Endothelial cell (in vitro differentiated cells): ENCODE results near the gene VIPR1. TPM values are rescaled to one million over a fixed set of nuclear protein-coding genes. Genes with fewer than 3 reads are reported as not detected.

Source experiments
- DNase-seq: peaks from one replicate; pipeline ENCODE4 v3.0.0; 2021; ENCODE audit warnings: low spot score
- H3K27ac Mint-ChIP-seq: one replicate; pipeline ENCODE4 v1.8.0; 2021; ENCODE audit warnings: mixed read lengths, inconsistent platforms; ENCODE audit not compliant: unreplicated experiment
- H3K27me3 Mint-ChIP-seq: one replicate; pipeline ENCODE4 v1.8.0; 2021; ENCODE audit warnings: mild to moderate bottlenecking, moderate library complexity, mixed read lengths, inconsistent platforms; ENCODE audit not compliant: unreplicated experiment
- H3K36me3 Mint-ChIP-seq: one replicate; pipeline ENCODE4 v1.8.0; 2021; ENCODE audit warnings: mild to moderate bottlenecking, low read depth, mixed read lengths, inconsistent platforms; ENCODE audit not compliant: unreplicated experiment
- H3K4me1 Mint-ChIP-seq: one replicate; pipeline ENCODE4 v1.8.0; 2021; ENCODE audit warnings: mild to moderate bottlenecking, mixed read lengths, inconsistent platforms; ENCODE audit not compliant: unreplicated experiment
- H3K4me3 Mint-ChIP-seq: one replicate; pipeline ENCODE4 v1.8.0; 2021; ENCODE audit warnings: mild to moderate bottlenecking, mixed read lengths, inconsistent platforms; ENCODE audit not compliant: unreplicated experiment
- H3K9me3 Mint-ChIP-seq: one replicate; pipeline ENCODE4 v1.8.0; 2021; ENCODE audit warnings: mixed read lengths, inconsistent platforms; ENCODE audit not compliant: unreplicated experiment
- total RNA-seq: library from RNA; stranded (reverse); fragmentation: NEBNext Ultra II Directional; extraction: Animal tissue kit (Norgen Biotek cat#: 25700); gene quantifications from one replicate; pipeline ENCODE4 v1.2.1, GENCODE V29; 2021; ENCODE audit not compliant: unreplicated experiment
- TF ChIP-seq, protein P1 (sequence below): fragments of 200-600 bp; sonication (generic); IDR thresholded peaks from one replicate; pipeline ENCODE4 v1.5.0; 2021; ENCODE audit warnings: antibody characterized with exemption; ENCODE audit not compliant: unreplicated experiment

VIPR1 gene
- total RNA-seq, 1 donor from 2014 or later, result 5.4 TPM

DNA sequence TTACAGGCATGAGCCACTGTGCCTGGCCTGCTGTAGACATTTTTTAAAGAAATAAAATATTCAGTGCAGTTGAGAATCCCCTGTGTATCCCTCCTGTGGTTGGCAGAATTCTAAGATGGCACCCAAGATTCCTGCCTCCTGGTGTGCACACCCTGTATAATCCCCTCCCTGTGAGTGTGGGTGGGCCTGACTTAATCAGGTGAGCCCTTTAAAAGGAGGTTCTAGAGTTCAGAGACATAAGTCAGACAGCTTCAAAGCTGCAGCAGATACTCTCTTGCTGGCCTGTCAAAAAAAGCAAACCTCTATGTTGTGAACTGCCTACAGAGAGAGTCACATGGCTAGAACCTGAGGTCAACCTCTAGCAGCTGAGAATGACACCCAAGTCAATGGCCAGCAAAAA is 7.0 kb upstream of the VIPR1 start:
- H3K27ac Mint-ChIP-seq, result no peak overlapping the region
- DNase-seq, result no peak
- TF ChIP-seq, protein P1, sequence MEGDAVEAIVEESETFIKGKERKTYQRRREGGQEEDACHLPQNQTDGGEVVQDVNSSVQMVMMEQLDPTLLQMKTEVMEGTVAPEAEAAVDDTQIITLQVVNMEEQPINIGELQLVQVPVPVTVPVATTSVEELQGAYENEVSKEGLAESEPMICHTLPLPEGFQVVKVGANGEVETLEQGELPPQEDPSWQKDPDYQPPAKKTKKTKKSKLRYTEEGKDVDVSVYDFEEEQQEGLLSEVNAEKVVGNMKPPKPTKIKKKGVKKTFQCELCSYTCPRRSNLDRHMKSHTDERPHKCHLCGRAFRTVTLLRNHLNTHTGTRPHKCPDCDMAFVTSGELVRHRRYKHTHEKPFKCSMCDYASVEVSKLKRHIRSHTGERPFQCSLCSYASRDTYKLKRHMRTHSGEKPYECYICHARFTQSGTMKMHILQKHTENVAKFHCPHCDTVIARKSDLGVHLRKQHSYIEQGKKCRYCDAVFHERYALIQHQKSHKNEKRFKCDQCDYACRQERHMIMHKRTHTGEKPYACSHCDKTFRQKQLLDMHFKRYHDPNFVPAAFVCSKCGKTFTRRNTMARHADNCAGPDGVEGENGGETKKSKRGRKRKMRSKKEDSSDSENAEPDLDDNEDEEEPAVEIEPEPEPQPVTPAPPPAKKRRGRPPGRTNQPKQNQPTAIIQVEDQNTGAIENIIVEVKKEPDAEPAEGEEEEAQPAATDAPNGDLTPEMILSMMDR, result no peak
- H3K27me3 Mint-ChIP-seq, result peaks cover 12% of the 10 kb centered on the region
- H3K4me3 Mint-ChIP-seq, result no peak overlapping the region
- peaks cover 18% of the 10 kb centered on the region for H3K4me1 Mint-ChIP-seq
- no peaks in the 10 kb centered on the region for H3K9me3 Mint-ChIP-seq
- no peaks in the 10 kb centered on the region for H3K36me3 Mint-ChIP-seq

DNA sequence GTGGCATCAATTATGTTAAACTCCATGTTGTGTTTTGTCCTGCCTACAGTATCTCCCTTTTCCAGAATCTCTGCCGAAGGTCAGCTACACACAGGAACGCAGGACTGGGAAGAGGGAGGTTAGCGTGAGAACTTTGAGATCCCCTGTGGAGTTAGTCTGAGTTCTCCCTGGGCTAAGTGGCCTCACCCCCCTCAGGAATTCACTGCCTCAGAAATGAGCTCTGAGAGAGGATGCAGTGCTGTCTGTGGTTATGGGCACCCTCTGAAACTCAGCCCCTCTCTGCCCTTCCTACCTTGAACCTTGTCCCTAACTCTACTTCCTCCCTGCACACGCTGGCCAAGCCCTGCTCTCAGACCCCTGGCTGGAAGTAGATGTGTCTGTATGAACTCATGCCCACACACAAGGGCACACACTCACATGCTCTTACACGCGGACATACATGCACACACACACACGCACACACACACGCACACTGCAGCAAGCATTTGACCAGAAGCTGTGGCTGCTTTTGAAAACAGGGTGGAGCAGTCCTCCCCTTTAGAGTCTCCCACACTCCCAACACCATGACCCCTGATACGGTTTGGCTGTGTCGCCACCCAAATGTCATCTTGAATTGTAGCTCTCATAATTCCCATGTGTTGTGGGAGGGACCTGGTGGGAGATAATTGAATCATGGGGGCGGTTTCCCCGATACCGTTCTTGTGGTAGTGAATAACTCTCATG is 5.3 kb upstream of the VIPR1 start:
- no peak for DNase-seq

DNA sequence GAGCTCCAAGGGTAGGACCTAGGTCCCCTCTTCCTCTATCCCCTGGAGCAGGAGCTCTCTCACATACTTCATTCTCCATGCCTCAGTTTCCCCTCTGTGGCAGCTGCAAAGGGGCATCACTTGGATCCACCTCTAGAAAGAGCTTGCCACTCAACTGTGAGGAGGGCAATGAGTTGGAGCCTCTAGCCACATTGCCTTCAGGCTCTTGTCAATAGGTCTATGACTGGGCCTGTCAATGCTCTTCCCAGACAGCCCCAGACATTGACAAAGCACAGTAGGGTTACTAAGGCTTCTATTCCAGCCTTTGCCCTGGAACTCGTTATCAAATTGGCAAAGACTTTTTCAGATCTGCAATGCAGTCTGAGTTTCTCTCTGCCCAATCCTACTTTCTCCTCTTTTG is 4.4 kb upstream of the VIPR1 start:
- no peak for DNase-seq
- H3K27ac Mint-ChIP-seq, result no peak overlapping the region

More for the DNA sequence above, 5.3 kb upstream of the VIPR1 start:
- Mint-ChIP-seq H3K27me3 (peaks cover 18% of the 10 kb centered on the region), H3K27ac (no peak overlapping the region), H3K36me3 (no peaks in the 10 kb centered on the region), H3K9me3 (no peaks in the 10 kb centered on the region), H3K4me3 (no peak overlapping the region), H3K4me1 (peaks cover 20% of the 10 kb centered on the region)
- TF ChIP-seq, protein P1, result no peak

DNA sequence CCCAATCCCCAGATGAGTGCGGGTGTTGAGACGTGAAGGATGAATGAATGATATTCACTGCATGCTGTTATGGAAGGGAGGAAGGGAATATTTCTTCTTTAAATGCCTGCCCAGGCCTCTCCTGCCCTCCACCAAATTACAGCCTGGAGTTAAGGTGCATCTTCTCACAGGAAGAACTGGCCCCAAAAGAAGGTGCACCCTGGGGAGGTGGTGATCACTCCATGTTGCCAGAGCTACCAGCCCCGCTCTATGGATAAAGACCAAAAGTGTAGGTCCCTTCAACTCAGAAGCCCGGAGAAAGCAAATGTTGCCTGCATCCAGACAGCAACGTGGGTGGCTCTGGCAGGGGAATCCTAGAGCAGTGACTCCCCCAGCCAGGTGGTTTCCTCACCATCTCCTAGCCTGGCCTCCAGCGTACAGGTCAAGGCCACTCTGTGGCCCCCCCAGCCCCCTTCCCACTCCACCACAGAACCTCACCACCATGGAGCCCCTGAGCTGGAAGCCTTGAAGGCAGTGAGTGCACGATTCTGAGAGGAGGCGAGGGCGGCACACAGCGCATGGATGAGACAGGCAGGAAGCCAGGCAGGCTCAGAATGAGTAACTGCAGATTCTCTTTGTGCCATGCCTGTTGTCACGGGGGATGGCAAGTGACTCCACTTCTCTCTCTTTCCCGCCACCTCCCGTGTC is 3.5 kb upstream of the VIPR1 start:
- DNase-seq, result no peak
- Mint-ChIP-seq H3K27me3 (peaks cover 22% of the 10 kb centered on the region), H3K4me1 (peaks cover 15% of the 10 kb centered on the region), H3K36me3 (no peaks in the 10 kb centered on the region), H3K27ac (no peak overlapping the region), H3K9me3 (no peaks in the 10 kb centered on the region), H3K4me3 (no peak overlapping the region)
- TF ChIP-seq, protein P1, result no peak

More for the DNA sequence above, 4.4 kb upstream of the VIPR1 start:
- TF ChIP-seq, protein P1, result no peak
- Mint-ChIP-seq H3K4me1 (peaks cover 15% of the 10 kb centered on the region), H3K36me3 (no peaks in the 10 kb centered on the region), H3K4me3 (no peak overlapping the region), H3K27me3 (peaks cover 18% of the 10 kb centered on the region), H3K9me3 (no peaks in the 10 kb centered on the region)

DNA sequence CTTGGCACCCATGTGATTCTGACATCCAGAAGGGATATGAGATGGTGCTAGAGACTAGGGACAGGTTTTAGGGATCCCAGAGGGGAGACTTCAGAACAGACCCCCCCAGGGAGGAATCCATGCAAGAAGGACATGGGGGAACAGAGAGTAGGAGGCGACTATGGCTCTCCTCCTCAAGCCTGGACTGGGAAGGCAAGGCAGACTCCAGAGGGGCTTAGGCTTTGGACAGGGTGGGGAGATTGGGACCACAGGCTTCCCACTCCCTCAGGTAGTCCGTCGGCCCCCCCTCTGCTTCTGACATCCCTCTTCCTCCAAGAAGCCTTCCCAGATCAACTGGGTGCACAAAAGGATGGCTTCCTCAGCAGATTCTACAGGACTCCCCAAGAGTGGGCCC is 3.0 kb upstream of the VIPR1 start:
- no peaks in the 10 kb centered on the region for H3K36me3 Mint-ChIP-seq
- TF ChIP-seq, protein P1, result no peak
- H3K27ac Mint-ChIP-seq, result no peak overlapping the region
- peaks cover 21% of the 10 kb centered on the region for H3K27me3 Mint-ChIP-seq
- H3K4me3 Mint-ChIP-seq, result no peak overlapping the region
- H3K9me3 Mint-ChIP-seq, result no peaks in the 10 kb centered on the region
- DNase-seq, result no peak
- peaks cover 15% of the 10 kb centered on the region for H3K4me1 Mint-ChIP-seq
